ENCODE measurements around the gene CDK5RAP3.
"Not testable (repeated sequence)": the region's sequence is repeated elsewhere in the genome, so short reads cannot be mapped to it uniquely, and the experiment has no call there.

CDK5RAP3 gene

DNA sequence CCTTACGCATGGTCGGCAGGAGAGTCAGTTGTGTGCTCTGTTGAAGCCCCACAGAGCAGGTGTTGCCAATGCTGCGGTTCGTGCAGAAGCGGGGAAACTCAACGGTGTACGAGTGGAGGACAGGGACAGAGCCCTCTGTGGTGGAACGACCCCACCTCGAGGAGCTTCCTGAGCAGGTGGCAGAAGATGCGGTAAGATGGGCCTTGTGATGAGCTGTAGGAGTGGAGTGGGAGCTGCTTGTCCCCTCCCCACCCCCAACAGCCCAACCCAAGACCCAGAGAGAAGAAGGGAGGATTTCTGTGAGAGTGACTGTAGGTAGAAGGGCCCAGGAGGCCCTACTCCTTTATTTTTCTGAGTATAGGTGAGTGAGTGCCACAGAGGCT lies 4.9 kb downstream of the CDK5RAP3 start:
- DNase-seq: no peak

- peak; percentile 61 to 86 (median 66) for DNase-seq
Observed at GRCh38 chr17:47978324-47978723, 7.4 kb downstream of the CDK5RAP3 start.

DNA sequence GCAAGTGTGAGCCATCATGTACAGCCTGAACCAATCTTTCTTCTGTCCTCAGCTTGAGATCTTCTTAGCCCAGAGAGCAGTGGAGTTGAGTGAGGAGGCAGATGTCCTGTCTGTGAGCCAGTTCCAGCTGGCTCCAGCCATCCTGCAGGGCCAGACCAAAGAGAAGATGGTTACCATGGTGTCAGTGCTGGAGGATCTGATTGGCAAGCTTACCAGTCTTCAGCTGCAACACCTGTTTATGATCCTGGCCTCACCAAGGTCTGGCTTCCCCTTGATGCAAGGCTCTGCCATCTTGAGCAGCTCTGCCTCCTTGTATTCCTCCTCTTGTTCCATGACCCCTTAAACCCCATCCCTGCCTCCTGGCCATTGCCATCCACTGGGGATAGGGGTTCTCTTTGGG lies 9.6 kb downstream of the CDK5RAP3 start:
- peak; percentile 39 to 73 (median 59) for DNase-seq

GRCh38 chr17:47981462-47981861 lies 10.5 kb downstream of the CDK5RAP3 start:
- DNase-seq: no peak

DNA sequence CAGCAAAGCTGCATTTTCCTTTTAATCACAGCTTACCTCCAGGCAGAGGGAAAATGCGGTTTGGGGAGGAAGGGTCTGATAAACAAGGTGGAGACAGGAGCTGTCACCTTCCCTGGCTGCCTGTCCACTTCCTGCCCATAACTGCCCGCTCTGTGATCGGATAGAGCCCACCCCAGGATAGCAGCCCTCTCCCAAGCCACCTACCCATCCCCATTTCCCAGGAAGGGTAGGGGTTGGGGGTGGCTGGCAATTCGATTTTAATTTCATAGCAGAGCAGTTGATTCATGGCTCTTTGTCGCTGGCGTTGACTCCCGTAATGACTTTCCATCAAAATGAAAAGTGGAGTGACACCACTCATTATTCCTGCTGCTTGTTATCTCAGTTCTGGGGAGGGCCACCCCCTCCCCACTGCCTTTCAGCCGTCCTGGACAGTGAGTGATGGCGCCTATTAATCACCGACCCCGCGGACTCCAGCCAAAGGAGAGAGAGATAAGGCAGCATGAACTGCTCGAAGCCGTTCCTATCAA lies 11.2 kb downstream of the CDK5RAP3 start:
- peak in 2 of 3 experiments; percentile 38 to 83 for DNase-seq

GRCh38 chr17:47982645-47983390 lies 11.9 kb downstream of the CDK5RAP3 start:
- no peak for DNase-seq

DNA sequence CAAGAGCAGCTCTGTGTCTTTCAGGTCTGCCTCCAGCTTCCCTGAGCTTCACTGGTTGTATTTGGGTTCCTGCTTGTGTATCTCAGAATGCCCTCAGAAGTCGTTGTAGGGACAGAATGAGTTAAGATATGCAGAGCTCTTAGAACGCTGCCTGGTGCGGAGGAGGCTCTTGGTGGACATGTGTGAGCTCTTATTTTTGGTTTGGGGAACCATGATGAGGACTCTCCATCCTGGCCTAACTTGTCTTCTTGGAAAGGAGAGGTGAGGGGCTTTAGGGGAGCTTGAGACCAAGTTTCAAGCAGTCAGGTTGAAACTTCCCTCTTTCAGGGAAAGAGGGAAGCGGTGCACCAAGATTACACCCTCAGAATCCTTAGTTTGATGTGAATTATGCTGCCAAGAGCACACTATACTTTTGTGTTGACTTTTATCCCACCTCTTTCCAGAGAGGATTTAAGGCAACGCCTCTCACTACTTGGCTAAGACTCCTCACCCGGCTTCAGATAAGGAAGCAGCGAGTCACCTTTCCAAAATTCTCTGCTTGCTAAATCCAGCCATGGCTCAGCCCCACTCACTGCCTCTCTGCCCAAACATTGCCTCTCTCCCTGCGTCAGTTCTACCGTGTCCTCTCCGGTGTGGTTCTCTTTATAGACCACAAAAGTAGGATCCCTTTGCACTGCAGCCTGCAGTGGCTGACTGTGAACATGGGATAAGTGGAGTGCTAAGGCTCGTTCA lies 12.7 kb downstream of the CDK5RAP3 start:
- no peak for DNase-seq

- no peak for DNase-seq
Observed at GRCh38 chr17:47986520-47986919, 15.6 kb downstream of the CDK5RAP3 start.

DNA sequence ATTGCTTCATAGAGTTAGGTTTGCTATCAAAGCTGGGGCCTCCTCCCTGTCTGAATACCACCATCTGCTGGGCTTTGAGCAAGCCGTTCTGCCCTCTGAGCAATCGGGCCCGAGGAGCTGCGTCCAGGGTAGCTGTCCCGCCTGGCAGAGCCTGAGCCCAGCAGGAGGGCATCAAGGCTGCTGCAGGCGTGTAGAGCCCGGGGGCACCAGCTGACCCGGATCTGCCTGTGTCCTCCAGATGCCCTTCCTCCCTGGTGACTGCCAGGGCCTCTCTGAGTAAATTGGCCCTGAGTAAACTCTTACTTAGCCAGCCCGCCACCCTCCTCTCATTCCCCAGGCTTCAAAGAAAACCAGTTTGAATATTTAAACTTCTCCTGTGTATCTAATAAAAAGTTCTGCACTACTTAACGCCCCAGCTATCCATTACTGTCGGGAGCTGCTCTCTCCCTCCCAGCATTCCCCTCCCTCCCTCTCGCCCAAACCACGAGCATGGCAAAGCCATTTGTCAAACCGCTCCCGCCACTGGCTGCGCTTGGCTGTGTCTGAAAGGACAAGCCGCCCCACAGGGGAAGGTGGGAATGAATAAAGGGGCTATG lies 16.4 kb downstream of the CDK5RAP3 start:
- DNase-seq: peak; percentile 79 to 96 (median 90)

DNA sequence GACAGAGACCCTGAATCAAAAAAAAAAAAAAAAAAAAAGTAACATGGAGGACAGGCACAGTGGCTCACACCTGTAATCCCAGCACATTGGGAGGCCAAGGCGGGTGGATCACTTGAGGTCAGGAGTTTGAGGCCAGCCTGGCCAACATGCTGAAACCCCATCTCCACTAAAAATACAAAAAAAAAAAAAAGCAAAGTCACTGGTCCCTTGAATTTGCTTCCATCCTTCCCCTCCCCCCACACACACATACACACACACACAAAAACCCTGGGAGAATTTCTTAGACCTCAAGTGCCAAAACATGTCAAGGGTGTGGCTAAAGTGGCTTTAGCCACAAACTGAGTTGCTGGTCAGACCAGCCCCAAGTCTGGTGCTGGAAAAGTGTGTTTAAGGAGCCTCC lies 17.5 kb downstream of the CDK5RAP3 start:
- not testable (repeated sequence) for DNase-seq

- no peak for DNase-seq
Observed at GRCh38 chr17:47989159-47989558, 18.2 kb downstream of the CDK5RAP3 start.

GRCh38 chr17:47989700-47990099 lies 18.8 kb downstream of the CDK5RAP3 start:
- no peak for DNase-seq

GRCh38 chr17:47990962-47991731 lies 20.2 kb downstream of the CDK5RAP3 start:
- peak in 2 of 3 experiments; percentile 59 to 82 for DNase-seq

GRCh38 chr17:47992216-47992615 lies 21.3 kb downstream of the CDK5RAP3 start:
- DNase-seq: peak in 1 of 3 experiments; percentile 37

GRCh38 chr17:47993031-47993564 lies 22.2 kb downstream of the CDK5RAP3 start:
- DNase-seq: peak in 2 of 3 experiments; percentile 39 to 70

- no peak for DNase-seq
Observed at GRCh38 chr17:47993964-47994363, 23.1 kb downstream of the CDK5RAP3 start.

DNA sequence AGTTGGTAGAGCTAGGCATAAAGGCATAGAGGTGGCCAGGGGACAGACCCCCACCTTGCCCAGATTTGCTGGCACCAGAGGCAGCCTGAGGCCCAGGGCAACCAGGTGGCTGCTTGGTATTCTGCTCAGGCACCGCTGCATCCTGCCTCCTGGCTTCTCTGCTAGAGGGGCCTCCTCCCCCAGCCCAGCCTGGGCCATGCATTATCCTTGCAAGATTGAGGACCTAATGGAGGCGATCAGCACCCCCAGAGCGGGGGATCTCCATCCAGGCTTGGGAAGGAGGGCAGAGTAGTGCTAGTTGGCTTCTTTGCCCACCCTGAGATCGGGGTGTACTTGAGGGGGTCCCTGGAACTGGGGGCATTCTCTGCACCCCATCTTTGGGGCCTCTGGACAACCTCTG lies 23.8 kb downstream of the CDK5RAP3 start:
- DNase-seq: no peak

DNA sequence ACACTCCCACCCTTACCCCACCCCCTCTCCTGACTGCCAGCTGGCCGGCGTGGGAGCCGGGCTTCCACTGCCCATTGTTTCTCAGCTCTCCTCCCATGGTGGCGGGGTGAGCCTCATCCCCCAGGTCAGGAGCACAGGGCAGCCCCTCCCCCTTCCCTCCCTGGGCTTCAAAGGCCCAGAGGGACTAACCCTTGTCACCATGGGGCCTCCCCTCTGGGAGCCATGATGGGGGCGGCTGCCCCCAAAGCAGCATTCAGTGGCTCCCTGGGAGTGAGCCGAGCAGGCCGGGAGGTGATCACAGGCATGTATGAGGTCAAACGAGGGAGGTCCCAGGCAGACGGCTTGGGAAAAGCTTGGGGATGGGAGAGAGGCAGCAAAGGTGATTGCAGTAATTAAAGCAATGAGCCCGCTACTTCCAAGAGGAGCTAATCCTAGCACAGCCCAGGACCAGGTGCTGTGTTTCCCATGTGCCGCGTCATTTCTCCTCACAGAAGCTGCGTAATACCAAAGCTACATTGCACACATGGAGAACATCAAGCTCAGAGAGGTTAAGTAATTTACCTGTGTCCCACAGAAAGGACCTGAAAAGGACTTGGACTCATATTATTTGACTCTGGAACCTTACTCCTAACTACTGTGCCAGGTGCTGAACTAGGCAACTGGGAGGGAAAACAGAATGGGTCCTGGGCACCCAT lies 24.5 kb downstream of the CDK5RAP3 start:
- DNase-seq: peak in 2 of 3 experiments; percentile 50 to 85

GRCh38 chr17:47996201-47996600 lies 25.3 kb downstream of the CDK5RAP3 start:
- no peak for DNase-seq

DNA sequence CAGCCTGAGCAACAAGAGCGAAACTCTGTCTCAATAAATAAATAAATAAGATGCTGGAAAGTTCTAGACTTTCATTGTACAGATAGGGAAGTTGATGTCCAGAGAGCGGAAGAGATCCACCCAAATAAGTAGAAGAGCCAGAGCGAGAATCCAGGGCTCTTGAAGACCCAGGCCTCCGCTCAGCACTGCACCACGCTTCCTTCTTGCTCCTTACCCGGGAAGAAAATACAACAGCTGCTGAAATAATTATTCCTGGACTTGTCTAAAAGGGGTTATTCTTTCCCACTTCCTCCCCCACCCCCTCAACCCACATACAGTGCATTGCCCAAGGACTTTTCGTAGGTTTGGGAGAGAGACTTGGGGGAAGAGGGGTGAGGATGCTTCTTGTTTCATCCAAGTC lies 26.7 kb downstream of the CDK5RAP3 start:
- no peak for DNase-seq

DNA sequence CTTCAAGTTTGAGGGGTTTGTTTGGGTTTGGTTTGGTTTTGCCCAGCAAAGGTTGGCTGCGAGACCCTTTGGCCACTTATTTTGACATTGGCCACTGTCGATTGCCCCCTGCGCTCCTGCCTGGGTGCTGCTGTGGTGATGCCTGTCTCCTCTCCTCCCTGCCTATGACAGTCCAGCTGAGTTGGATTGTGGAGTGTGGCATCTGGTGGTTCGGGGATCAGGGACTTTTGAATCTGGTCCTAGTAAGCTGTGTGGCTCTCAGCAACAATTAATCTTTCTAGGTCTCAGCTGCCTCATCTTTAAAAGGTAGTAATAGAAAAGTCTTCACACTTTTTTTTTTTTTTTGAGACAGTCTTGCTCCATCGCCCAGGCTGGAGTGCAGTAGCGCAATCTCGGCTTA lies 27.1 kb downstream of the CDK5RAP3 start:
- no peak for DNase-seq

- peak in 1 of 3 experiments; percentile 45 for DNase-seq
Observed at GRCh38 chr17:47999582-47999981, 28.7 kb downstream of the CDK5RAP3 start.

Data from NCI-H1417 (cell line).